Keratinocyte (primary cell): ENCODE measurements around the gene PLEKHH1. TPM values are rescaled to one million over a fixed set of nuclear protein-coding genes. Genes with fewer than 3 reads are reported as not detected.

ENCODE experiments used
- DNase-seq: peaks from one replicate; pipeline ENCODE4 v3.0.0-alpha.2; 2011; ENCODE audit warnings: low read depth, missing footprints, low spot score
- FAIRE-seq: peaks from 2 replicates; lab custom pipeline; 2011; peaks lifted over from hg19 to GRCh38; lab: Jason Lieb, UNC
- H2AFZ ChIP-seq: 2 replicates; pipeline ENCODE4 v1.6.0; 2012; ENCODE audit warnings: low read length, control low read depth, inconsistent platforms; ENCODE audit not compliant: control insufficient read depth
- H3K27ac ChIP-seq: 2 replicates; pipeline ENCODE4 v1.5.1; 2011; ENCODE audit warnings: low read length; ENCODE audit not compliant: control insufficient read depth, insufficient read depth
- H3K27me3 ChIP-seq: 3 replicates; pipeline ENCODE4 v1.6.0; 2011; ENCODE audit warnings: low read length; ENCODE audit not compliant: control insufficient read depth, insufficient read depth; ENCODE audit errors: extremely low read depth
- H3K36me3 ChIP-seq, 2 experiments: 2 replicates in 1 of 2; 3 replicates in 1 of 2; pipeline ENCODE4 v1.5.1; 2011; ENCODE audit warnings: low read length in 2 of 2, mild to moderate bottlenecking in 1 of 2; ENCODE audit not compliant: control insufficient read depth in 2 of 2, insufficient read depth in 2 of 2; ENCODE audit errors: extremely low read depth in 1 of 2
- H3K4me1 ChIP-seq: 3 replicates; pipeline ENCODE4 v1.5.1; 2011; ENCODE audit warnings: low read length; ENCODE audit not compliant: control insufficient read depth, insufficient read depth; ENCODE audit errors: extremely low read depth
- H3K4me2 ChIP-seq: 3 replicates; pipeline ENCODE4 v1.6.0; 2011; ENCODE audit warnings: low read depth, low read length; ENCODE audit not compliant: control insufficient read depth, insufficient read depth; ENCODE audit errors: extremely low read depth
- H3K4me3 ChIP-seq, 3 experiments: fragments of 200-600 bp in 1 of 3; sonication (generic) in 1 of 3; 2 replicates in 2 of 3; 3 replicates in 1 of 3; pipeline ENCODE4 v1.5.1; 2011 to 2016; ENCODE audit warnings: low read length in 3 of 3, mild to moderate bottlenecking in 3 of 3, control low read depth in 2 of 3, inconsistent platforms in 1 of 3, low read depth in 1 of 3, mixed read lengths in 1 of 3, mixed run types in 1 of 3, moderate library complexity in 1 of 3; ENCODE audit not compliant: control insufficient read depth in 2 of 3, insufficient read depth in 2 of 3; ENCODE audit errors: extremely low read depth in 1 of 3
- H3K79me2 ChIP-seq: 2 replicates; pipeline ENCODE4 v1.6.0; 2012; ENCODE audit warnings: low read length; ENCODE audit not compliant: control insufficient read depth, insufficient read depth
- H3K9ac ChIP-seq: 3 replicates; pipeline ENCODE4 v1.6.0; 2011; ENCODE audit warnings: low read length; ENCODE audit not compliant: control insufficient read depth, insufficient read depth; ENCODE audit errors: extremely low read depth
- H3K9me1 ChIP-seq: 3 replicates; pipeline ENCODE4 v1.6.0; 2011; ENCODE audit warnings: low read length; ENCODE audit not compliant: control insufficient read depth, insufficient read depth; ENCODE audit errors: extremely low read depth
- H3K9me3 ChIP-seq: 2 replicates; pipeline ENCODE4 v1.5.1; 2012; ENCODE audit warnings: low read depth, low read length; ENCODE audit not compliant: control insufficient read depth
- H4K20me1 ChIP-seq: 3 replicates; pipeline ENCODE4 v1.6.0; 2011; ENCODE audit warnings: low read length; ENCODE audit not compliant: control insufficient read depth, insufficient read depth; ENCODE audit errors: extremely low read depth
- EZH2 ChIP-seq: IDR thresholded peaks from one replicate; pipeline ENCODE4 v1.6.1; 2012; ENCODE audit warnings: inconsistent platforms, mild to moderate bottlenecking, low read length, moderate library complexity
- dilution Hi-C: fragments of 300-500 bp; cut with MboI; formaldehyde crosslinking; loops from one replicate; pipeline ENCODE4 v1.7.0; 2020; ENCODE audit warnings: low sequenced_read_pairs; ENCODE audit not compliant: extremely low pct_ligation_motif_present
- polyA plus RNA-seq, 5 experiments: library from polyadenylated mRNA; depleted of rRNA in 3 of 5; stranded (reverse) in 3 of 5; stranded (forward) in 1 of 5; unstranded in 1 of 5; fragments of >200 nt; gene quantifications; 1 replicate in 1 of 5; 2 replicates in 3 of 5; 3 replicates in 1 of 5; pipeline versions ENCODE4 v1.2.1 to v1.2.3, GENCODE V29; 2011 to 2012; ENCODE audit warnings: missing spikeins in 2 of 5, low read depth in 1 of 5, low replicate concordance in 1 of 5
- TF ChIP-seq, protein P1 (sequence below), 3 experiments: IDR thresholded peaks in 1 of 3; conservative IDR thresholded peaks in 1 of 3; optimal IDR thresholded peaks in 1 of 3; 2 replicates in 2 of 3; 3 replicates in 1 of 3; pipeline versions ENCODE3 to v1.5.1; 2011; ENCODE audit warnings: low read length in 3 of 3, mild to moderate bottlenecking in 3 of 3, moderate library complexity in 2 of 3, control low read depth in 1 of 3, inconsistent platforms in 1 of 3; ENCODE audit not compliant: insufficient read depth in 2 of 3; ENCODE audit errors: extremely low read depth in 1 of 3

PLEKHH1 gene
- polyA plus RNA-seq, 1 donor (not counting 4 experiments of a cell fraction or from before 2014, with no cell fraction given), result 4.4 TPM

DNA sequence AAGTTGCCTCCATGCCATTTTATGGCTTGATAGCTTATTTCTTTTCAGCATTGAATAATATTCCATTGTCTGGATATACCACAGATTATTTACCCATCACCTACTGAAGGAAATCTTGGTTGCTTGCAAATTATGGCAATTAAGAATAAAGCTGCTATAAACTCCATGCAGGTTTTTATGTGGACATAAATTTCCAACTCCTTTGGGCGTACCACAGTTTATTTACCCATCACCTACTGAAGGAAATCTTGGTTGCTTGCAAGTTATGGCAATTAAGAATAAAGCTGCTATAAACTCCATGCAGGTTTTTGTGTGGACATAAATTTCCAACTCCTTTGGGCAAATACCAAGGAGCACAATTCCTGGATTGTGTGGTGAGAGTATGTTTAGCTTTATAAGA lies 12.6 kb upstream of the PLEKHH1 start:
- Histone ChIP-seq H3K4me1 (peaks cover 3% of the 10 kb centered on the region), H3K4me2 (no peak overlapping the region), H3K27me3 (peaks cover 11% of the 10 kb centered on the region), H3K9me3 (no peaks in the 10 kb centered on the region), H3K27ac (no peak overlapping the region), H3K79me2 (no peaks in the 10 kb centered on the region), H4K20me1 (no peaks in the 10 kb centered on the region), H3K9ac (no peak overlapping the region), H3K36me3 (no peaks in the 10 kb centered on the region), H3K9me1 (no peaks in the 10 kb centered on the region), H2AFZ (no peak overlapping the region), H3K4me3 (no peak overlapping the region)
- TF ChIP-seq, protein P1, sequence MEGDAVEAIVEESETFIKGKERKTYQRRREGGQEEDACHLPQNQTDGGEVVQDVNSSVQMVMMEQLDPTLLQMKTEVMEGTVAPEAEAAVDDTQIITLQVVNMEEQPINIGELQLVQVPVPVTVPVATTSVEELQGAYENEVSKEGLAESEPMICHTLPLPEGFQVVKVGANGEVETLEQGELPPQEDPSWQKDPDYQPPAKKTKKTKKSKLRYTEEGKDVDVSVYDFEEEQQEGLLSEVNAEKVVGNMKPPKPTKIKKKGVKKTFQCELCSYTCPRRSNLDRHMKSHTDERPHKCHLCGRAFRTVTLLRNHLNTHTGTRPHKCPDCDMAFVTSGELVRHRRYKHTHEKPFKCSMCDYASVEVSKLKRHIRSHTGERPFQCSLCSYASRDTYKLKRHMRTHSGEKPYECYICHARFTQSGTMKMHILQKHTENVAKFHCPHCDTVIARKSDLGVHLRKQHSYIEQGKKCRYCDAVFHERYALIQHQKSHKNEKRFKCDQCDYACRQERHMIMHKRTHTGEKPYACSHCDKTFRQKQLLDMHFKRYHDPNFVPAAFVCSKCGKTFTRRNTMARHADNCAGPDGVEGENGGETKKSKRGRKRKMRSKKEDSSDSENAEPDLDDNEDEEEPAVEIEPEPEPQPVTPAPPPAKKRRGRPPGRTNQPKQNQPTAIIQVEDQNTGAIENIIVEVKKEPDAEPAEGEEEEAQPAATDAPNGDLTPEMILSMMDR (optimal IDR thresholded peaks at IDR 0.05 in 1 of 3, IDR thresholded peaks at IDR 0.05 in 1 of 3, conservative IDR thresholded peaks at IDR 0.05 in 1 of 3; ENCODE audit: extremely low read depth in 1 of 3, insufficient read depth in 2 of 3, low read length in 3 of 3), result no peak
- TF ChIP-seq EZH2, result no peak
- DNase-seq (no peak), FAIRE-seq (no peak)
- dilution Hi-C loops, result no loop called here

DNA sequence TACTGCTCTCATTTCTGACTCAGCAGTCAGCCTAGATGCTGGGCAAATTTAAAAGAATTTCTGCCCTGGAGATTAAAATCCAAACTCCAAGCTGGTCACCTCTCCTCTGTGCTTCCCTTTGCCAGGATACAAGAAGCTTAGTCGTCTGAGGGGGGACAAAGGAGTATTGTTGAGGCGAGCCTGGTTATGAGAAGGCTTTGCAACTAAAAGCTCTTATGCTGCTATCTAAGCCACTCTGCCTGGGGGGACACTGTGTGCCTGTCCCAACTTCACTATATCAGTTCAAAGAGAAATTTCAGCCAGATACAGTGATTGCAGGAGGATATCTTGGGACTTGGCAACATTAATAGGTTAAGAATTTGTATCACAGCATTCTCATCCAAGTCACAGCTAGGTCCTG lies 10.8 kb upstream of the PLEKHH1 start:
- no peak overlapping the region for H3K4me2 ChIP-seq
- no peaks in the 10 kb centered on the region for H3K36me3 ChIP-seq
- FAIRE-seq, result no peak

More for the DNA sequence above, 10.8 kb upstream of the PLEKHH1 start:
- Histone ChIP-seq H2AFZ (no peak overlapping the region), H3K4me1 (no peaks in the 10 kb centered on the region), H3K27me3 (peaks cover 11% of the 10 kb centered on the region), H3K27ac (no peak overlapping the region), H3K9me3 (no peaks in the 10 kb centered on the region), H3K9me1 (no peaks in the 10 kb centered on the region), H3K4me3 (no peak overlapping the region), H4K20me1 (no peaks in the 10 kb centered on the region), H3K79me2 (no peaks in the 10 kb centered on the region), H3K9ac (no peak overlapping the region)
- TF ChIP-seq EZH2, result no peak
- TF ChIP-seq, protein P1 (optimal IDR thresholded peaks at IDR 0.05 in 1 of 3, IDR thresholded peaks at IDR 0.05 in 1 of 3, conservative IDR thresholded peaks at IDR 0.05 in 1 of 3; ENCODE audit: extremely low read depth in 1 of 3, insufficient read depth in 2 of 3, low read length in 3 of 3), result no peak
- dilution Hi-C loops, result no loop called here
- DNase-seq, result no peak
